Measurements from ENCODE around the gene GSK3B.

DNA sequence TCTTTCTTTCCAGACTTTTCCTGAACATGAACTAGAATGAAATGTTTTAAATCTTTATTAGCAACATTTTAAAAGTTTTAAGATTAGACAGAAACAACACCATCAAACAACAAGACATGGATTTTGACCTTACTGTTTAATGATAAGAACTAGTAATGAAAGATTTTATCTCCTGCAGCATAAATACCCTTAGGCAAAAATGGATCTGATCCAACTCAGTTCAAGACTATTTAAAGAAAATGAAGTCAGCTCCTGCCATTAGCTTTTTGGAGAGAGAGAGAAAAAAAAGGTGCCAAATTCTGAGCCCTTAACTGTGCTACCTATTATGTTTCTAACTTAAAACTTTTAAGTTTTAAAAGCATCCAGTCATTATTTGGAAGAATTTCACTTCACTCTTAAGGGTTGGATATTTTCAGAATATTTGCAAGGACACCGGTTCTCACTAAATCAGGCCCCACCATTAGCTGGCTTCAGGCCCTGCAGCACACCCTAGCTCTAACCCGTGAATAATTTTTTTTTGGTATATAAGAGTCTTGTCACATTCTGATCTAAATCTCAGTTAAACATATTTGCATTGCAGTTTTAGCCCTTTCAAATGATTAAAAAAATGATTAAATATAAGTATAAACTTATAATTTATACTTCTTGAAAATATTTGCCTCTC is 252.3 kb downstream of the GSK3B start:
- TF ChIP-seq L3MBTL2 (conservative IDR thresholded peaks at IDR 0.05) (no peak), FOXM1 (IDR thresholded peaks at IDR 0.05; ENCODE audit: borderline replicate concordance) (no peak), LEF1 (IDR thresholded peaks at IDR 0.05; ENCODE audit: borderline replicate concordance) (no peak), FOXK2 (IDR thresholded peaks at IDR 0.05) (no peak), HDGF (IDR thresholded peaks at IDR 0.05; ENCODE audit: borderline replicate concordance) (no peak), TARDBP (IDR thresholded peaks at IDR 0.05) (no peak), SUZ12 (IDR thresholded peaks at IDR 0.05) (no peak)

All from HEK293T (cell line).